HG02840 (cell line): ENCODE results near the gene TXNDC12.
A peak's percentile ranks its signal among the peaks of the same experiment; 100 is the strongest.
"Not testable (repeated sequence)": the region's sequence is repeated elsewhere in the genome, so short reads cannot be mapped to it uniquely, and the experiment has no call there.

ENCODE experiments used
- ATAC-seq: cut with Tn5 transposase; IDR thresholded peaks from one replicate; pipeline ENCODE4 v1.9.1; 2021; ENCODE audit warnings: mild to moderate bottlenecking, moderate library complexity, moderate number of reproducible peaks; ENCODE audit not compliant: unreplicated experiment, low FRiP score

TXNDC12 gene

DNA sequence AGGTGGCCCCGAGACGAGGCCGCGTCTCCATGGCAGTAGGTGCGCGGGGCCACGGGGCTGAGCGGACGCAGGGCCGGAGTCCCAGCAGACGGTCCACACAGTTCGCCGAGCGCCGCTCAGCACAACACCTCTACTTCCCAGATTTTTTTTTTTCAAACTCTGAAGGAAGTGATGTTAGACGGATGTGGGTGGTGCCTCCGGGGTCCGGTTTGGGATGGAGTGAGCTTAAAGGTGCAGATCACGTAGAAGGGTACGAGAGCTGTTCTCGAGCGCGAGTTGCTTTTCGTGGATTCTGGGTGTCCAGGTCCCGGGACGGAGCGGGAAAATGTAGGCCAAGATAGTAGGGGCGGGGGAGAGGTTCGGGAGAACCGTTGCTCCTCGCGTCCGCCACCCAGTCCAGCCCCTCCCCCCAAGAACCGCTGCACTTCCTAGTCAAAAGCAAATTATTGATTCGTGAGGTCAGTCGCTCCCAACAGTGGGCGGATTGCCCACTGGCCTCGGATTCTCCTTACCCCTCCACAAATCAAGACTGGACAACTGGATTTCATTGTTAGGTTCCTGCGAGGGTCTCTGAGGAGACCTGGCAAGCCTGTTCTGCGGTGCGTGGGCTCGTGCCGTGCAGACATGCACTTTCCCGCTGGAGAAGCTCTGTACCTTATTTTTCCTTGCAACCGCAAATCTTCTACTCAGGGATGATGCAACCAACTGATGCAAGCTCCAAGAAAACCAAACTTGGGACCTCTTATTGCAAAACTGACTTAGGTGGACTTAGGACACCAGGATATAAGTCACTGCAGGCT, at the start of gene TXNDC12:
TXNDC12 (minus strand) TSS at position 126 of the 800 bp plus-strand sequence; CDS start at position 31, 95 bp downstream.
- ATAC-seq, result peak; percentile 41

DNA sequence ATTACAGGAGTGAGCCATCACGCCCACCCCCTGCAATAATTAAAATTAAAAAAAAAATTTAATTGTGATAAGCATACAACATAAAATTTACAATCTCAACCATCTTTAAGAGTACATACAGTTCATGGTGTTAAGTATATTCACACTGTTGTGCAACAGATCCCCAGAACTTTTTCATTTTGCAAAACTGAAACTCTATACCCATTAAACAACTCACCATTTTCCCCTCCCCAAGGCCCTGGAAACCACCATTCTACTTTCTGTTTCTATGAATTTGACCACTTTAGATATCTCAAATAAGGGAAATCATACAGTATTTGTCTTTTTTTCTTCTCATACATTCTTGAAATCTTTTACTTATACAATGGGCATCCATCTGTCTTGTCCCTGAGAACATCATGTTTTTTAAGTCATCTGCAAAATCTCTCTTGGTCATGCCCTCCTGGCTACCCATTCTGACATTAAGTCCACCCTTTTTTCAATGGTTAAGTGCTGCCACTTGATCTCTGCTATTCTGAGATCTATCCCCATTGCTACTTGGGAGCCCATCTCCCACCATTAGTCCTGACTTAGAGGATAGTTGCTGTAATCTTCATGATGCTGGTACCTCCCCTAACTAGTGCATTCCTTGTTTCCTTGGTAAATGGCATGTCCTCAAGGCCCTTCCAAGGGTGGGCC, 47.5 kb upstream of the TXNDC12 start:
- no peak for ATAC-seq

DNA sequence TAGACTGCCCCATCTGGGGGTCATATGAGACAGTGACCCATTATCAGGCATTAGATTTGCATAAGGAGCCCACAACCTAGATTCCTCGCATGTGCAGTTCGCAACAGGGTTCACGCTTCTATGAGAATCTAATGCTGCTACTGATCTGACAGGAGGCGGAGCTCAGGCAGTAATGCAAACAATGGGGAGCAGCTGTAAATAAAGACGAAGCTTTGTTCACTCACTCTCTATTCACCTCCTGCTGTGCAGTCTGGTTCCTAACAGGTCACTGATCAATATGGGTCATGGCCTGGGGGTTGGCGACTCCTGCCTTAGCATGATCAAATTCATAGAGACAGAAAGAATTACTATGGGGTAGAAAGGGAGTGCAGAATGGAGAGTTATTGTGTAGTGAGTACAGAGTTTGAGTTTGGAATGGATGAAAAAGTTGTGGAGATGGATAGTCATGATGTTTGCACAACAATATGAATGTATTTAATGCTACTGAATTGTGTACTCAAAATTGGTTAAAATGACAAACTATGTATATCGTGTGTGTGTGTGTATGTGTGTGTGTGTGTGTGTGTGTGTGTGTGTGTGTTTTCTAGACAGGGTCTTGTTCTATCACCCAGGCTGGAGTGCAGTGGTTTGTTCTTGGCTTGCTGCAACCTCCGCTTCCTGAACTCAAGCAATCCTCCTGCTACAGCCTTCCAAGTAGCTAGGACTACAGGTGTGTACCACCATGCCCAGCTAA, 43.3 kb upstream of the TXNDC12 start:
- no peak for ATAC-seq

DNA sequence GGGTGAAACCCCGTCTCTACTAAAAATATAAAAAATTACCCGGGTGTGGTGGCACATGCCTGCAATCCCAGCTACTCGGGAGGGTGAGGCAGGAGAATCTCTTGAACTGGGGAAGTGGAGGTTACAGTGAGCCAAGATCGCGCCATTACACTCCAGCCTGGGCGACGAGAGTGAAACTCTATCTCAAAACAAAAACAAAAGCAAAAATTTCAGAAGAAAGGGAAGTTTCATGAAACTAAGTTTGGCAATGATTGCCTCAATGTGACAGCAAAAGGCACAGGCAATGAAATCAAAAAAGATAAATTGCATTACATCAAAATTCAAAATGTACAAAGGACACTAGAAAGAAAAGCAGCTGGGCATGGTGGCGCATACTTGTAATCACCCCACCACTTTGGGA, 41.2 kb upstream of the TXNDC12 start:
- ATAC-seq, result no peak

DNA sequence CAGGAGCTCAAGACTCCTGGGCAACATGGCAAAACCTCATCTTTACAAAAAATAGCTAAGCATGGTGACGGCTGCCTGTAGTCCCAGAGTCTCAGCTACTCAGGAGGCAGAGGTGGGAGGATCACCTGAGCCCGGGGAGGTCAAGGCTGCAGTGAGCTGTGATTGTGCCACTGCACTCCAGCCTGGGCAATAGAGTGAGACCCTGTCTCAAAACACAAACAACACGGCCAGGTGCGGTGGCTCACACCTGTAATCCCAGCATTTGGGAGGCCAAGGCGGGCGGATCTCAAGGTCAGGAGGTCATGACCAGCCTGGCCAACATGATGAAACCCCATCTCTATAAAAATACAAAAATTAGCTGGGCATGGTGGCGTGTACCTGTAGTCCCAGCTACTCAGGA, 39.3 kb upstream of the TXNDC12 start:
- not testable (repeated sequence) for ATAC-seq

DNA sequence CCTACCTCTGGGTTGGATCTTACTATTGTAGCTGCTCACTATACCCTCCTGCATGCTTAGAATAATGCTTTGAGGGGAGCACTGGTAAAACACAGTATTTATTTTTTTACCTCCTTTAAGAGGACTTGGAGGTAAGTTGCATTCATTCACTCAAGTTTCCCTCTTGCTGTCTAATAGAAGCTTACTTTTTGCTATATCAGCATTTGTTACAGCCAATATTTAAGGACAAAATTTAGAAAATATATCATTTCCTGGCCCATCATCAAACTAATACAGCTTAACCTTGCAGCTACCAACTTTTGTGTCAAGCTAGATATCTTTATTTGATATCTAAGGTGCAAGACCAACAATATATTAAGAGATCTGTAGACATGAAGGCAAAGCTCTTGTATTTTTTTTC, 32.9 kb upstream of the TXNDC12 start:
- ATAC-seq, result not testable (repeated sequence)

DNA sequence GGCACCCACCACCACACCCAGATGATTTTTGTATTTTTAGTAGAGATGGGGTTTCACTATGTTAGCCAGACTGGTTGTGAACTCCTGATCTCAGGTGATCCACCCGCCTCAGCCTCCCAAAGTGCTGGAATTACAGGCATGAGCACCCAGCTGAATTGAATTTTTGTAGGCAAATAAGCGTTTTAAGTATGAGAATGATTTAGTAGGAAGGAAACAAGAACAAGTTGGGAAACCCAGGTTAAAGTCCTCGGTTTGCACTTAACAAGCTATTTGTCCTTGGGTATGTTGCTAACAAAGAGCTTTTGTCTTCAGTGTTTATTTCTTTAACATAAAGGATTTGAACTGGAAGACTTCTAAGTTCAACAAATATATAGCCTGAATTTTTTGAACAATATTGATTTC, 25.0 kb upstream of the TXNDC12 start:
- ATAC-seq, result no peak

DNA sequence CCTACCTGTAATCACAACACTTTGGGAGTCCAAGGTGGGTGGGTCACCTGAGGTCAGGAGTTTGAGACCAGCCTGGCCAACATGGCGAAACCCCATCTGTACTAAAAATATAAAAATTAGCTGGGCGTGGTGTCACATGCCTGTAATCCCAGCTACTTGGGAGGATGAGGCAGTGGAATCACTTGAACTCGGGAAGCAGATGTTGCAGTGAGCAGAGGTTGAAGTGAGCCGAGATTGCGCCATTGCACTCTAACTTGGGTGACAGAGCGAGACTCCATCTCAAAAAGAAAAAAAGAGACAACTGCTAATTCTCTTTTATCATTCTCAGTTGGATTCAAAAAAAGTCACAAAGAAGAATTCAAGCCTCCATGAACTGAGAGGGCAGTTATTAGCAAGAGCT, 22.3 kb upstream of the TXNDC12 start:
- not testable (repeated sequence) for ATAC-seq

DNA sequence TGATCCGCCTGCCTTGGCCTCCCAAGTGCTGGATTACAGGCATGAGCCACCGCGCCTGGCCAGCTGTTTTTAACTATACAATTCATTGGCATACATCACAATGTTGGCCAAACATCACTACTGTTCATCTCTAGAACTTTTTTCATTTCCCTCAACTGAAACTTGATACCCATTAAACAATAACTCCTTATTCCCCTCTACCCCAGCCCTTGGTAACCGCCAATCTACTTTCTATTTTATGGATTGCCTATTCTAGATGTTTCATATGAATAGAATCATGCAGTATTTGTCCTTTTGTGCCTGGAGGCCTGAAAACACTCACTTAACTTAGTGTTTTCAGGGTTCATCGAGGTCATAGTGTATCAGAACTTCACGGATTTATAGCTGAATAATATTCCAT, 17.3 kb upstream of the TXNDC12 start:
- no peak for ATAC-seq

DNA sequence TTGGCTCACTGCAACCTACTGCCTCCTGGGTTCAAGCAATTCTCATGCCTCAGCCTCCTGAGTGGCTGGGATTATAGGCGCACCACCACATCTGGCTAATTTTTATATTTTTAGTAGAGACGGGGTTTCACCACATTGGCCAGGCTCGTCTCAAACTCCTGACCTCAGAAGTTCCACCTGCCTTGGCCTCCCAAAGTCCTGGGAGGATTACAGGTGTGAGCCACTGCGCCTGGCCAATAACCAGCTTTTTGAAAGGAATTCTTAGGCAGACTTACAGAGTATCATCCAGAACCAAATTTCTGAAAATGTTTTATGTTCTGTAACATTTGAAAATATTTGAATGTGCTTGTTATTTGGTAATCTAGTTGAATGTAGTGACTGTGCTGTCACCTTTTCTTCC, 15.7 kb upstream of the TXNDC12 start:
- no peak for ATAC-seq

DNA sequence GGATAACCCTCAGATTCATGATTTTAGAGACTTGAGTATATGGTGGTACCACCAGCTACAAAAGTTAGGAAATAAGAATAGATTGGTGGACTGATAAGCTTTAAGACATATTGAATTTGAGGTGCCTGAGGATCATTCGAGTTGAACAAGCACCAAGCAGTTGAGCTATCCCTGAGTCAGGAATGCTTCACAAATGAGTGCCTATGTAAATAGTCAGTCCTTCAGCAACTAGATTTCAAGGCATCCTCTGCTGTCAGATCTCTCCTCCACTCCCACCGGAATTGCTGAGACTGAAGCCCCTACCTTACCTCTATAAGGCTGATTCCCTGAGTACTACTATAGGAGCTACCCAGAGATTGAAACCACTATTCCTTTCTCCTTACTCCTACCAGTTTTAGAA, 8.2 kb upstream of the TXNDC12 start:
- no peak for ATAC-seq

DNA sequence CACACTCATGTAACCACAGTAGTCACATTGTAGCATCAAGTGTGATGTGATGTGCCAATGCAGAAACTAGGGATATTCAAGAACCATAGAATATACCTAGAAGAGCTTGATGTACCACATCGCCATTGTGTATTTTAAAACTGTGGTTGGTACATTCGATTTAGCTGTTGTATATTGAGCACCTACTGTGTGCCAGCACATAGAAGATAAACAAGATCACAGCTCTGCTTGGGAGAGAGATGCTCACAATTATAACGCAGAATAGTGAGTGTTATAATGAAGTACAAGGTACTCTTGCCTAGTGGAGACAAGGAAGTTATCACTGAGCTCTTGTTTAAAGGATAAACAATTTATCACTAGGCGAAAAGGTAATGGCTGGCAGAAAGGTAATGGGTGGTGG, 5.8 kb upstream of the TXNDC12 start:
- no peak for ATAC-seq

DNA sequence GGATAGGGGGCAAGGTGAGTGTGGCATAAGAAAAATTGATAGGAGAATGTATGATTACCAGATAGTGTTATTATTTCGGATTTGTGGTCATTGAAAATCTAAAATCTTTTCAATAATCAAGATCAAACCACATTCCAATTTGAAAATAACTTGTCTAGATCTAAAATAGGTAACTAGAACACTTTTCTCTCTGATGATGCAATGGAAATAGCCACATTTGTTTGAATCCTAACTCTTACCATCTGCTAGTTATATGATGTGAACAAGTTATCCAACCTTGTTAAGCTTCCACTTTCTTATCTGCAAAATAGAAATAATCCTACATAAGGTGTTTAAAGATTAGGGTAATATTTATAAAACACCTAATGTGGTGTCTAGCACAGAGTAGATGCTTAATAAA, 4.9 kb upstream of the TXNDC12 start:
- no peak for ATAC-seq

DNA sequence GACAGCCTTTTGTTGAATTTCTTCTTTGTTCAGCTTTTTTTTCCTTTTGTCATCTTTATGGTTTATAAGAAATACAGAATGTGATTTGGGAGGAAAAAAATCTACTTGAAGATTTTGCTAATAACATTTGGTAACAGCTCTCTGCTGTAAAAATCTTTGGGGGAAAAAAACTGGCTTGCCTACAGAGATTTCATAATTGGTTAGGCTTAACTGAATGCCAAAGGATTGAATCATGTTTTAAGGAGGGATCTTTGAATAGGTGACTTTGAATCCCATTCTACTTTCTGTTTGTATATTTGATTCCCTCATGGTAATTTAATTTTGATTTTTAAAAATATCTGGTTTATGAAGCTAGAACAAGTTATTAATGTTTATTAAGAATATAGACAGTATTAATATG, 4.3 kb upstream of the TXNDC12 start:
- no peak for ATAC-seq

DNA sequence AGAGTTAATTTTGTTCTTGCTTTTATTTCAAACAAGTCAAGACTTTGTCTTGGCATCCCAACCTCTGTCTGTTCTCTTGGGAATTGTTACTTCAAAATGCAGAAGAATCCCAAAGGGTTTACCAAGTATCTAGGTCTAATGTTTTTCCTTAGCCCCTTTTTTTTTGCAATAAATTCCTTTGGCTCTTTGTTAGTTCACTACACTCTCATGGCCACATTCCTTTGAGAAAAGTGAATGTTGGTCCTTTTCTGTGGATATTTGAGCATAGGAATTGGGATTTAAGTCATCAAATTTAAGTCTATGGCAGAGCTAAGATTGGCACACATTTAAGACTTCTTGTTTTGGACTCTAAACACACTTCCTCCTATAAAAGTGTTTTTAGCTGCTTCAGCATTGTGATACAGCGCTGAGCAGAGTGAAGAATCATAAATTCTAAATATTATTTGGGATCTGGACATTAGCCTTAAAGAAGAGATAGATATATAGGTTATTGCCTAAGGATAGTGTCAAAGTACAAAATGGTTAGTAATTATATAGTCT, 3.0 kb upstream of the TXNDC12 start:
- ATAC-seq, result no peak

DNA sequence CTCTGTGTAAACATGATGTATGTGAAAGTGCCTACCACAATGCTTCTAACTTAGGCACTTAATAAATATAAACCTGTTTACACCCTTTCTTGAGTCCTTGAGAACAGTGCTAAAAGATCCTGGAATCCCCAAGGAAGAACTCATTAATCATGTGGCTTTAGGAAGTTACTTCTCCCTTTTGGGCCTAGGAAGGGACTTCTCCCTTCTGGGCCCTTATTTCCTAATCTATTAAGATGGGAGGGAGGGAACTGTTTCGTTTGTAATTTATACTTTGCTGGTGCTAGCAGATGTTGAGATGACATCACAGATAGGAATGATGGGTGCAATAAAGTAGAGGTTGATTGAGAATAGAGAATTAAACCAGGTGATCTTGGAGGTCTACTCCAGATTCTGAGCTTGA, 2.3 kb upstream of the TXNDC12 start:
- no peak for ATAC-seq

DNA sequence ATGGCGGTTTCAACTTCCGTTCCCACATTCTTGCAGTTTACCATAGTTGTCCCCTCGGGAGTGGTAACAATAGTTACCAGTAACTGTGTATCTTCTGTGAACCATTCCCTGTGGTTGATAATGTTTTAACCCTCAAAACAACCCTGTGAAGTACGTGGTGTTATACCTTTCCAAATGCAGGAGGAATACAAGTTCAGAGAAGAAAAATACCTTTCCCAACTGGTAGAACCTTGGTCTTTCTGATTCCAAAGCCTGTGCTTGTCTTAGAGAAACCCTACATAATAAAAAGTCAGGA, 1.9 kb upstream of the TXNDC12 start:
- no peak for ATAC-seq

DNA sequence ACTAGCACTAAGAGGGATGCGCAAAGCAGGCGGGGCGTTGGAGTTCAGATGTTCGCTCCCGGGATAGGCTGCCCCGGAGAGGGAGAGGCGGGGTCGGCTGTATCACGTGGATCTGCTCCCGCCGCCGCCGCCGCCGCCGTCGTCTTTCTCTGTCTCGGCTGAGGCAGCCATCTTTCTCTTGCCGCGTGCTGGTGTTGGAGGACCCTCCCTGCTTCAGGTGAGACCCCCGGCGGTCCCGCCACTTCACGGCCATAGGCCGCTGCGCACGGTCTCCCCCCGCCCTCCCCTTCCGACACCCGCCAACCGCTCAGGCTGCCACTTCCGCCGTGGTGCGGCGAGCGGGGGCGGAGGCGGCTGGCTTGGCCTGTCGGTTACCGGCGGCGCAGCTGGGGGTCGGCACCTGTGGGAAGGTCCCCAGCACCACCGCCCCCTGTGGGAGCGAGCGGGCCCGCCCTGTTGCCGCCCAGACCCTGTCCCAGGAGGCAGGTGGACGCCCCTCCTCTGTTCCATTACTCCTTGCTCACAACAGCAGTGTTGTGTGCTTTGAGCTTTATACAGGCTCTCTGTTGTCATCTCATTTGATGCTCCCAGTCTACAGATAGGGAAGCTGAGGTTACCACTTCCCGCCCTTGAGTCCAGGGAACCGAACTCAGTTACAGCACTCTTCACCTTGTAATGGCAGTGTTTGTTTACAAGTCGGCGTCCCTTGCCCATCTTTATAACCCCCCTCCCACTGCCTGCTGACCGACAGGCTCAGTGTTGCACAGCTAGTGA, 1.4 kb upstream of the TXNDC12 start, which contains the start of gene BTF3L4:
BTF3L4 (plus strand) TSS at position 133 of the 774 bp plus-strand sequence. CDS start 3,553 bp downstream, outside the sequence.
- ATAC-seq, result peak; percentile 73

DNA sequence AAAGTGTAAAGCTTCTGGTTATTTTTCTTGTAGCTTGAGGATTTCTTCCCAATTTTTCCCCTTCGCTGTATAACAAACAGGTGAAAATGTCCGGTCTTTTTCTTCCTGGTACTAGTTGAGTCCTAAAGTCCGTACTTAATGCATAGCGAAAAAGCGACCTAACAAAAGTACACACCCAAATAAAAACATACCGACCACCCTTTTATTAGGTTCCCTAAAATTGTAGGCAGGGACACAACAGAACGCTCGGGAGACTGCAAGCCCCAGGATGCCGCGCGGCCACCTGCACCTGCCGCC, 823 bp upstream of the TXNDC12 start:
- ATAC-seq, result no peak

DNA sequence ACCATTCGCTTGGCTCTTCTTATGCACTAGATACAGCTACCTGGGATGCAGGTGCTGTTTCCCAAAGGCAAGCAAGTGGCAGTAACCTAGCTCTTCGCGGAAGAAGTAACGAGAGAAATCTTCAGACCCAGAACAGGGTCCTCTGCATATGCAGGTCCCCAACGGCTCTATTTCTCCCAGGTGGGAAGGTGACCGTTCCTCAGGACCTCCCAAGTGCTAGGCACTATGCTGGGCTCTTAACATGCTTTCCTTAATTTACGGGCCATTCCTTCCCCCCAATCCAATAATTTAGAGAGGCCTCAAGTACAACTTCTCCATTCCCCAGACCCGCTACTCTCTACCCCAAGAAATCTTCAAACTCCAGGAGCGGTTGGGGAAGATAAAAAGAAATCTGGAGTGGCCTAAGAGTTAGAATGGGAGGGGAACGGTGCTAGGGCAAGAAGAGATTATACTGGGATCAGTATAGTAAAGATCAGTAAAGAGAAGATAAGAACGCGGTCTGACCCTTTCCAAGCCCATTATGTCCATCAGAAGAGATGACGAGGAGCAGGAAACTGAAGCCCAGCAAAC, 410 bp downstream of the TXNDC12 start:
- no peak for ATAC-seq
